Gastrocnemius medialis (tissue), 4 donors: Measurements from ENCODE around the gene STK39.

ENCODE experiments used
- POLR2A ChIP-seq, 2 donors: fragments of 450-650 bp; IDR thresholded peaks; one replicate each; pipeline ENCODE4 v1.6.1; 2017; ENCODE audit warnings: antibody characterized with exemption in 2 of 2, mild to moderate bottlenecking in 2 of 2, moderate library complexity in 2 of 2
- TF ChIP-seq, protein P1 (sequence below), 5 experiments: fragments of 450-650 bp in 3 of 5; fragments of 200-600 bp in 2 of 5; sonication (generic) in 2 of 5; IDR thresholded peaks in 4 of 5; conservative IDR thresholded peaks in 1 of 5; 1 replicate in 4 of 5; 2 replicates in 1 of 5; pipeline ENCODE4 v1.5.1; 2016 to 2019; ENCODE audit warnings: antibody characterized with exemption in 5 of 5, mild to moderate bottlenecking in 3 of 5, moderate library complexity in 3 of 5

DNA sequence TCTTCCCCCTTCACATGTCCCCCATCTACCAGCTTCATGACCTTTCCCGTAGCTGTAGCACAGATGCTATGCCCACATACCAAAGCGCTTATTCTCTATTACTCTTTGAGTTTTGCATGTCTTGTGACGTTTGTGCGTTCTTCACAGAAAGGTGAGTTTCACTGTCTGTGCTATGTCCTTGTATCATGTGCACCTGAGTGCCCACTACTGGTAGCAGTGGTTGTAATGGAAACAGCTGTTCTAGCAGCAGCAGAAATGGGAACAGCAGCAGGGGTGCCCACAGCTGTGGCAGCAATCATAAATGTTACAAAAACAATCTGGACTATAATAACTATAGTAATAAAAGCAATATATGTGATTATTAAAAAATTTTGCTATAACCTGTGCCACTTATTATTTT, 127.1 kb downstream of the STK39 start:
- TF ChIP-seq, protein P1, sequence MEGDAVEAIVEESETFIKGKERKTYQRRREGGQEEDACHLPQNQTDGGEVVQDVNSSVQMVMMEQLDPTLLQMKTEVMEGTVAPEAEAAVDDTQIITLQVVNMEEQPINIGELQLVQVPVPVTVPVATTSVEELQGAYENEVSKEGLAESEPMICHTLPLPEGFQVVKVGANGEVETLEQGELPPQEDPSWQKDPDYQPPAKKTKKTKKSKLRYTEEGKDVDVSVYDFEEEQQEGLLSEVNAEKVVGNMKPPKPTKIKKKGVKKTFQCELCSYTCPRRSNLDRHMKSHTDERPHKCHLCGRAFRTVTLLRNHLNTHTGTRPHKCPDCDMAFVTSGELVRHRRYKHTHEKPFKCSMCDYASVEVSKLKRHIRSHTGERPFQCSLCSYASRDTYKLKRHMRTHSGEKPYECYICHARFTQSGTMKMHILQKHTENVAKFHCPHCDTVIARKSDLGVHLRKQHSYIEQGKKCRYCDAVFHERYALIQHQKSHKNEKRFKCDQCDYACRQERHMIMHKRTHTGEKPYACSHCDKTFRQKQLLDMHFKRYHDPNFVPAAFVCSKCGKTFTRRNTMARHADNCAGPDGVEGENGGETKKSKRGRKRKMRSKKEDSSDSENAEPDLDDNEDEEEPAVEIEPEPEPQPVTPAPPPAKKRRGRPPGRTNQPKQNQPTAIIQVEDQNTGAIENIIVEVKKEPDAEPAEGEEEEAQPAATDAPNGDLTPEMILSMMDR (IDR thresholded peaks at IDR 0.05 in 4 of 5, conservative IDR thresholded peaks at IDR 0.05 in 1 of 5): no peak
- no peak for TF ChIP-seq POLR2A (IDR thresholded peaks at IDR 0.05)
